Uterus (tissue), 2 donors: ENCODE results near the gene UXS1.

Source experiments
- CTCF ChIP-seq, 4 experiments: fragments of 200-600 bp in 2 of 4; fragments of 450-650 bp in 2 of 4; sonication (generic) in 2 of 4; IDR thresholded peaks; one replicate each; pipeline ENCODE4 v1.5.1; 2016 to 2019; ENCODE audit warnings: antibody characterized with exemption in 4 of 4, mild to moderate bottlenecking in 2 of 4, moderate library complexity in 1 of 4
- POLR2A ChIP-seq, 2 donors: fragments of 450-650 bp; IDR thresholded peaks; one replicate each; pipeline ENCODE4 v1.6.1; 2016; ENCODE audit warnings: antibody characterized with exemption in 2 of 2, mild to moderate bottlenecking in 1 of 2, moderate library complexity in 1 of 2

- TF ChIP-seq CTCF (IDR thresholded peaks at IDR 0.05) (peak in 1 of 4 experiments; percentile 5), POLR2A (IDR thresholded peaks at IDR 0.05) (peak; percentile 63 to 68)
Observed at GRCh38 chr2:106193977-106194778, at the start of gene UXS1.
